Effector CD4-positive, alpha-beta T cell (primary cell): Measurements from ENCODE around the gene NRK. TPM values are rescaled to one million over a fixed set of nuclear protein-coding genes. Genes with fewer than 3 reads are reported as not detected.
"Not testable (repeated sequence)": the region's sequence is repeated elsewhere in the genome, so short reads cannot be mapped to it uniquely, and the experiment has no call there.

ENCODE experiments used
- DNase-seq: peaks from one replicate; pipeline ENCODE4 v3.0.0-alpha.2; 2020
- total RNA-seq: gene quantifications from one replicate; lab custom pipeline; 2026; lab: John Stamatoyannopoulos, UW

The NRK gene, protein sequence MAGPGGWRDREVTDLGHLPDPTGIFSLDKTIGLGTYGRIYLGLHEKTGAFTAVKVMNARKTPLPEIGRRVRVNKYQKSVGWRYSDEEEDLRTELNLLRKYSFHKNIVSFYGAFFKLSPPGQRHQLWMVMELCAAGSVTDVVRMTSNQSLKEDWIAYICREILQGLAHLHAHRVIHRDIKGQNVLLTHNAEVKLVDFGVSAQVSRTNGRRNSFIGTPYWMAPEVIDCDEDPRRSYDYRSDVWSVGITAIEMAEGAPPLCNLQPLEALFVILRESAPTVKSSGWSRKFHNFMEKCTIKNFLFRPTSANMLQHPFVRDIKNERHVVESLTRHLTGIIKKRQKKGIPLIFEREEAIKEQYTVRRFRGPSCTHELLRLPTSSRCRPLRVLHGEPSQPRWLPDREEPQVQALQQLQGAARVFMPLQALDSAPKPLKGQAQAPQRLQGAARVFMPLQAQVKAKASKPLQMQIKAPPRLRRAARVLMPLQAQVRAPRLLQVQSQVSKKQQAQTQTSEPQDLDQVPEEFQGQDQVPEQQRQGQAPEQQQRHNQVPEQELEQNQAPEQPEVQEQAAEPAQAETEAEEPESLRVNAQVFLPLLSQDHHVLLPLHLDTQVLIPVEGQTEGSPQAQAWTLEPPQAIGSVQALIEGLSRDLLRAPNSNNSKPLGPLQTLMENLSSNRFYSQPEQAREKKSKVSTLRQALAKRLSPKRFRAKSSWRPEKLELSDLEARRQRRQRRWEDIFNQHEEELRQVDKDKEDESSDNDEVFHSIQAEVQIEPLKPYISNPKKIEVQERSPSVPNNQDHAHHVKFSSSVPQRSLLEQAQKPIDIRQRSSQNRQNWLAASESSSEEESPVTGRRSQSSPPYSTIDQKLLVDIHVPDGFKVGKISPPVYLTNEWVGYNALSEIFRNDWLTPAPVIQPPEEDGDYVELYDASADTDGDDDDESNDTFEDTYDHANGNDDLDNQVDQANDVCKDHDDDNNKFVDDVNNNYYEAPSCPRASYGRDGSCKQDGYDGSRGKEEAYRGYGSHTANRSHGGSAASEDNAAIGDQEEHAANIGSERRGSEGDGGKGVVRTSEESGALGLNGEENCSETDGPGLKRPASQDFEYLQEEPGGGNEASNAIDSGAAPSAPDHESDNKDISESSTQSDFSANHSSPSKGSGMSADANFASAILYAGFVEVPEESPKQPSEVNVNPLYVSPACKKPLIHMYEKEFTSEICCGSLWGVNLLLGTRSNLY (N-terminal part only)
- total RNA-seq: not detected

- no peak for DNase-seq
Observed at GRCh38 chrX:105822138-105823091, at the start of gene NRK. Gene NRK (plus strand): TSS chrX:105822539. CDS start chrX:105822846, 307 bp downstream.

DNA sequence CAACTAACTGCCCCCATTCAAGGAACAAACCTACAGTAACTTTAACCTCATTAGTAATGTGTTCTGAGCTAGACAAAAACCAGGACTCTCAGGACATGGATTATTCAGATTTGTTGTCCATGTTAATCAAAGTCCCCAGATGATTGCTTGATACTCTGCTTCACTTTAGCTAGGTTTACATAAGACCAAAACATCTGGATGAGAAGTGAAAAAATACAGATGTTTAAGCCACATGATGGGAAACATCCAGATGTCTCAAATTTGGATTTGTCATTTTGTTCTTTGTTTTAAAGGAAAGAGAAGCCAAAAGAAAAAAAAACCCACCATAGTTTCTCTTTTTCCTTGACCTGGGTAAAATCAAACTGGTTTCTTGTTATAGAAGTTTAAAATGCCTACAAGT is 48.5 kb upstream of the NRK start:
- no peak for DNase-seq

DNA sequence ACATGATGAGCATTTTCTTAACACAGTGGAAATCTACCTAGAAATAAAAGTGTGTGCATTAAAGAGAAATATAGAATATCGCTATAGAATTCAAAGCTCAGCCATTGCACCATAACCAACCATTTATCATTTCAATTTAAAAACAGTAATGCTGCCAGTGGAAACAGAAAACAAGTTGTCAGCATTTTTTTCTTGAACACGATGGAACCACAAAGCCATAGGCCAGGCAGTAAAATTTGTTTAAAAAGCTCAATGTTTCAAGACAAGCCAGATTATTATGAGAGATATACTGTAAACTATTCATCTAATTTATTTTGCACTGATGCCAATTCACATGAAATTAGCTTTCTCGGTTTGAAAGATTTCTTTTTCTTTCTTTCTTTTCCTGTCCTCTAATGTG is 46.7 kb upstream of the NRK start:
- no peak for DNase-seq

GRCh38 chrX:105781804-105782203 is 40.5 kb upstream of the NRK start:
- DNase-seq: no peak

GRCh38 chrX:105796877-105797276 is 25.5 kb upstream of the NRK start:
- not testable (repeated sequence) for DNase-seq

- DNase-seq: no peak
Observed at GRCh38 chrX:105803891-105804290, 18.4 kb upstream of the NRK start.

DNA sequence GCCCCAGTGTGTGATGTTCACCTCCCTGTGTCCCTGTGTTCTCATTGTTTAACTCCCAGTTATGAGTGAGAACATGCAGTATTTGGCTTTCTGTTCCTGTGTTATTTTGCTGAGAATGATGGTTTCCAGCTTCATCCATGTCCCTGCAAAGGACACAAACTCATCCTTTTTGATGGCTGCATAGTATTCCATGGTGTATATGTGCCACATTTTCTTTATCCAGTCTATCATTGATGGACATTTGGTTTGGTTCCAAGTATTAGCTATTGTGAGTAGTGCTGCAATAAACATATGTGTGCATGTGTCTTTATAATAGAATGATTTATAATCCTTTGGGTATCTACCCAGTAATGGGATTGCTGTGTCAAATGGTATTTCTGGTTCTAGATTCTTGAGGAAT is 16.7 kb upstream of the NRK start:
- DNase-seq: not testable (repeated sequence)

DNA sequence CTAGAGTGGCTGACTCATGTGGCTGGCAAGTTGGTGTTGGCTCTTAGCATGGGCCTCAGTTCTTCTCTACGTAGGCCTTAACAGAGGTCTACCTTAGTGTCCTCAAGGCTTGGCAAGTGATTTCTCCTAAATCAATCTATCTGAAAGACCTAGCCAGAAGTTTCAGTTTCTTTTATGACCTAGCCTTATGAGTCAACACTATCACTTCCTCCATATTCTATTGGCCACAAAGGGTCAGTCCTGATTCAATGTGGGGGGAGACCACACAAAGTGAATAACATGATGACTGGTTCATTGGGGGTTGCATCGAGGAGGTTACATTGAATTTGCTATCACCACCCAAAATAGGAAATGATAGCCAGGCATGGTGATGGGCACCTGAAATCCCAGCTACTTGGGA is 5.8 kb upstream of the NRK start:
- no peak for DNase-seq

DNA sequence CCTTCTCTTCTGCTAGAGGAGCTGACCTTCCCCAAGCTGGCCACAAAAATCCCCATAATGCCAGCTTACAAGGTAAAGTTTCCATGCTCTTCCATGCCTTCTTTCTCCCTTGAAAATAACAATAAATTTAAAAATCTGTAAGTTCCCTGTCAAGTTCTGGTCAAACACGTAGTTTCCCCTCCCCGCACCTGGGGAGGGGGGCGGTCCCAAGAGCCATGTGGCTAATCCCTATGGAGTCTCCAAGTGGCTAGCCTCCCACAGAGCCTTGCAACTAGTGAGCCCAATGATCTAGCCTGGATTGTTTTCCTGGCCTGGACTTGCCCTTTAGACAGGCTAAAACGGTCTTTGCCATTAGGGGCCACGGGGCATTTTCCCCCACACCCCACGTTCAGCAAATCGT is 2.1 kb upstream of the NRK start:
- DNase-seq: no peak

GRCh38 chrX:105821471-105822121 is 743 bp upstream of the NRK start:
- DNase-seq: no peak

- DNase-seq: no peak
Observed at GRCh38 chrX:105823092-105823455, 735 bp downstream of the NRK start.

GRCh38 chrX:105829011-105829410 is 6.7 kb downstream of the NRK start:
- no peak for DNase-seq

- DNase-seq: no peak
Observed at GRCh38 chrX:105837232-105837631, 14.9 kb downstream of the NRK start.

- no peak for DNase-seq
Observed at GRCh38 chrX:105845631-105846030, 23.3 kb downstream of the NRK start.

DNA sequence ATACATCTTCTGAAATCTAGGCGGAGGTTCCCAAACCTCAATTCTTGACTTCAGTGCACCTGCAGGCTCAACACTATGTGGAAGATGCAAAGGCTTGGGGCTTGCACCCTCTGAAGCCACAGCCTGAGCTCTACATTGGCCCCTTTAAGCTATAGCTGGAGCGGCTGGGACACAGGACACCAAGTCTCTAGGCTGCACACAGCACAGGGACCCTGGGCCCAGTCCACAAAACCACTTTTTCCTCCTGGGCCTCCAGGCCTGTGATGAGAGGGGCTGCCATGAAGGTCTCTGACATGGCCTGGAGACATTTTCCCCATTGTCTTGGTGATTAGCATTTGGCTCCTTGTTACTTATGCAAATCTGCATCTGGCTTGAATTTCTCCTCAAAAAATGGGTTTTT is 27.8 kb downstream of the NRK start:
- DNase-seq: not testable (repeated sequence)

DNA sequence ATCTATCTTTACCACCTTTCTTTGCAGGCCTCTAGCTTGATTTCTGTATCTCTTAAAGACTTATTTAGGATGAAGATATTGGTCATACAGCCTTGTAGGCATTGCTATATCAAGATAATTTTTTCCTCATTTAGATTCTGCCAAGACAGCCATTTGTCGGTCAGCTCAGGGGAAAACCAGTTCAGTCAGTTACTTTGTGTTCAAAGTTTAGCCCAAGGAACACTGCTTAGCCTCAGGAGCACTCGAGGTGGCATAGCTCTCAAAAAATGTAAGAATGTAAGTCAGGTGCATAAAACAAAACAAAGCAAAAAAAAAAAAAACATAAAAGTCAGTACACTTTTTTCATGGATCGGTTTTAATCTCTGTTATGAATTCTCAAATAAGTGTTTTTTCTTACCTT is 43.4 kb downstream of the NRK start:
- DNase-seq: no peak

DNA sequence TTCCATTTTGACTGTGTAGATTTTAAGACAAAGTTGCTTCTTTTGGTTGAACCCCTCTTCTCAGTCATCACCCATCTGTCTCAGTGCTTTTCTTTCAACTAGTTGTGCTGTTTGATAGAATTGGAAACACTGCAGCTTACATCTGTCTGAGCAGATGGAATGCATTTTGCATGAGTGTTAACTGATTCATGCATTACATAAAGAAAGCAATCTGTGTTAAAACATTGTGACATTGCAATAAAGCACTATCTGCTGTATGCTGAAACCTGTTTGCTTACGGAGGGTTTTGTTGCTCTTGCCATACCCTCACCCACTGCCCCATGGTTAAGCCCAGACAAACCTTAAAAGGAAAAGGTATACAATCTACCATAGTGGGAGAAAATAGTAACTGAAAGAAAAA is 47.4 kb downstream of the NRK start:
- no peak for DNase-seq

- DNase-seq: no peak
Observed at GRCh38 chrX:105870445-105870844, 48.1 kb downstream of the NRK start.

DNA sequence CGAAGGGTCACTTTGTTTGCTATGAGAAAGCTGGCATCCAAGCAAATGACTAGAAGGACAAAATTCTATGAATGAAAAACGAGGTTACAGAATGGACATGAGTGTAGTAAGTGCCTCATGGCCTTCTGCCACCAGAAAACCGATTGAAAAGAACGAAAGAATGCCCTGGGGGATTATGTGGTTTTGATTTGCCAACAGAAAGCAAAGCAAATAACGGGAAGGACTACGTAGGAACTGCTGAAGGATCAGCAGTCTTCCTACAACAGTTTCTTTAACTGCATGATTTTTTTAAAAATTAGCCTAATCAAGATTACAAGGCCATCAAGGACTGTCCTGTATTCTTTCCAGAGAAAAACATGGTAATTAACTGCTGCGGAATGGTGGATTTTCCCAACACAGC is 50.6 kb downstream of the NRK start:
- DNase-seq: no peak

- DNase-seq: no peak
Observed at GRCh38 chrX:105874790-105875189, 52.5 kb downstream of the NRK start.

DNA sequence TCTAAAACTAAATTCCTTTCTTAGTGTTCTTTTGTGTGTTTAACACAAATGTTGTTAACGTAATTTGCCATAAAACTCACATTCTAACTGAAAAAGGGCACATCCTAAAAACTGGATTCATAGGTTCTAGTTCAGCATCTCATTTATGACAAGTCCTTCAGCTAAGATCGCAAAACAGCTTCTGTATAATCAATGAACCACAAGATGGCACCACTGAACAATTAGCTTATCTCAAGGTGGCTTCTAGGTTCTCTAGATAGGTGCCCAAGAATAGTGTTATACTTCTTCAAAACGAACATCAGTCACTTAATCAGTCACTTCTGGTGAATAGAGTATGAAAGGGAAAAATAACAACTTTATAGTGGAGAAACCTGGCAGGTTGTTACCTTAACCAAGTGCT is 54.3 kb downstream of the NRK start:
- DNase-seq: no peak

GRCh38 chrX:105880491-105880890 is 58.2 kb downstream of the NRK start:
- DNase-seq: no peak
